NT2/D1 (cell line): ENCODE measurements around the gene POU2F3.

Experiments
- YY1 ChIP-seq: IDR thresholded peaks from 2 replicates; pipeline ENCODE4 v1.6.1; 2011; ENCODE audit not compliant: insufficient read length, insufficient read depth
- ZNF274 ChIP-seq: IDR thresholded peaks from 2 replicates; pipeline ENCODE4 v1.6.1; 2011; ENCODE audit warnings: mild to moderate bottlenecking, low read depth, low read length

GRCh38 chr11:120279502-120279901 lies 39.6 kb downstream of the POU2F3 start:
- TF ChIP-seq ZNF274 (no peak), YY1 (no peak)
